Left lung (tissue), 10 donors: Measurements from ENCODE around the gene TFPI. TPM values are rescaled to one million over a fixed set of nuclear protein-coding genes. Genes with fewer than 3 reads are reported as not detected.
"Not testable (repeated sequence)": the region's sequence is repeated elsewhere in the genome, so short reads cannot be mapped to it uniquely, and the experiment has no call there.

Experiments used
- ATAC-seq: fragments of 200-7000 bp; cut with Tn5 transposase; one replicate; pipeline ENCODE4 v1.9.1; 2020; ENCODE audit warnings: moderate library complexity
- DNase-seq, 4 donors: peaks; one replicate each; pipeline ENCODE4 v3.0.0-alpha.2; 2013 to 2020
- H3K27ac ChIP-seq, 2 donors: fragments of 200-600 bp; sonication (generic) in 1 of 2; one replicate each; pipeline versions ENCODE4 v1.5.0 to v1.8.0; 2020 to 2021
- H3K27me3 ChIP-seq, 2 donors: fragments of 200-600 bp; sonication (generic) in 1 of 2; one replicate each; pipeline versions ENCODE4 v1.5.0 to v1.8.0; 2020 to 2021
- H3K36me3 ChIP-seq, 2 donors: fragments of 200-600 bp; sonication (generic) in 1 of 2; one replicate each; pipeline versions ENCODE4 v1.5.0 to v1.8.0; 2020 to 2021
- H3K4me1 ChIP-seq, 2 donors: fragments of 200-600 bp; one replicate each; pipeline ENCODE4 v1.8.0; 2021
- H3K4me3 ChIP-seq, 2 donors: fragments of 200-600 bp; sonication (generic) in 1 of 2; one replicate each; pipeline versions ENCODE4 v1.5.0 to v1.8.0; 2020 to 2021; ENCODE audit warnings: mild to moderate bottlenecking in 1 of 2
- H3K9me3 ChIP-seq, 2 donors: fragments of 200-600 bp; sonication (generic) in 1 of 2; one replicate each; pipeline versions ENCODE4 v1.5.0 to v1.8.0; 2020 to 2021
- intact Hi-C, 2 donors: fragments of 100-400 bp; cut with DNase I; formaldehyde crosslinking; loops; one replicate each; pipeline versions ENCODE4 v1.11.2 to v1.14.2; 2022
- polyA plus RNA-seq, 6 donors: library from polyadenylated mRNA; unstranded; fragments of 120-200 nt; gene quantifications; one replicate each; pipeline ENCODE4 v1.2.1, GENCODE V29; 2013; ENCODE audit not compliant: insufficient read length in 6 of 6
- total RNA-seq, 2 donors: library from RNA; stranded (reverse); fragmentation: NEBNext Ultra II Directional; extraction: Animal tissue kit (Norgen Biotek cat#: 25700); gene quantifications; one replicate each; pipeline ENCODE4 v1.2.1, GENCODE V29; 2021
- TF ChIP-seq, protein P1 (sequence below), 2 donors: fragments of 200-600 bp; sonication (generic) in 1 of 2; IDR thresholded peaks; one replicate each; pipeline versions ENCODE4 v1.5.0 to v1.8.0; 2021; ENCODE audit warnings: antibody characterized with exemption in 2 of 2
- donor health status: DM: no; HTN: yes; CAD: no.
- donor health status: DM: no; HTN: no; CAD: no.

TFPI gene
- total and polyA plus RNA-seq, 8 donors, result 132 to 300 (median 163) TPM

GRCh38 chr2:187569571-187569970, 15.3 kb upstream of the TFPI start:
- intact Hi-C loops, result no loop called here
- Histone ChIP-seq H3K27me3 (no peaks in the 10 kb centered on the region), H3K27ac (no peak overlapping the region), H3K4me3 (no peak overlapping the region), H3K36me3 (no peaks in the 10 kb centered on the region), H3K9me3 (peaks cover 0 to 8% of the 10 kb centered on the region in 2 donors), H3K4me1 (no peaks in the 10 kb centered on the region)
- DNase-seq (no peak), ATAC-seq (no peak)
- TF ChIP-seq, protein P1, sequence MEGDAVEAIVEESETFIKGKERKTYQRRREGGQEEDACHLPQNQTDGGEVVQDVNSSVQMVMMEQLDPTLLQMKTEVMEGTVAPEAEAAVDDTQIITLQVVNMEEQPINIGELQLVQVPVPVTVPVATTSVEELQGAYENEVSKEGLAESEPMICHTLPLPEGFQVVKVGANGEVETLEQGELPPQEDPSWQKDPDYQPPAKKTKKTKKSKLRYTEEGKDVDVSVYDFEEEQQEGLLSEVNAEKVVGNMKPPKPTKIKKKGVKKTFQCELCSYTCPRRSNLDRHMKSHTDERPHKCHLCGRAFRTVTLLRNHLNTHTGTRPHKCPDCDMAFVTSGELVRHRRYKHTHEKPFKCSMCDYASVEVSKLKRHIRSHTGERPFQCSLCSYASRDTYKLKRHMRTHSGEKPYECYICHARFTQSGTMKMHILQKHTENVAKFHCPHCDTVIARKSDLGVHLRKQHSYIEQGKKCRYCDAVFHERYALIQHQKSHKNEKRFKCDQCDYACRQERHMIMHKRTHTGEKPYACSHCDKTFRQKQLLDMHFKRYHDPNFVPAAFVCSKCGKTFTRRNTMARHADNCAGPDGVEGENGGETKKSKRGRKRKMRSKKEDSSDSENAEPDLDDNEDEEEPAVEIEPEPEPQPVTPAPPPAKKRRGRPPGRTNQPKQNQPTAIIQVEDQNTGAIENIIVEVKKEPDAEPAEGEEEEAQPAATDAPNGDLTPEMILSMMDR (IDR thresholded peaks at IDR 0.05), result no peak

GRCh38 chr2:187569042-187569441, 14.8 kb upstream of the TFPI start:
- no peak for ATAC-seq
- DNase-seq, result no peak
- Histone ChIP-seq H3K27me3 (no peaks in the 10 kb centered on the region), H3K36me3 (no peaks in the 10 kb centered on the region), H3K9me3 (peaks cover 0 to 8% of the 10 kb centered on the region in 2 donors), H3K4me3 (no peak overlapping the region), H3K4me1 (no peaks in the 10 kb centered on the region), H3K27ac (no peak overlapping the region)
- TF ChIP-seq, protein P1 (IDR thresholded peaks at IDR 0.05), result no peak
- intact Hi-C loops, result no loop called here

DNA sequence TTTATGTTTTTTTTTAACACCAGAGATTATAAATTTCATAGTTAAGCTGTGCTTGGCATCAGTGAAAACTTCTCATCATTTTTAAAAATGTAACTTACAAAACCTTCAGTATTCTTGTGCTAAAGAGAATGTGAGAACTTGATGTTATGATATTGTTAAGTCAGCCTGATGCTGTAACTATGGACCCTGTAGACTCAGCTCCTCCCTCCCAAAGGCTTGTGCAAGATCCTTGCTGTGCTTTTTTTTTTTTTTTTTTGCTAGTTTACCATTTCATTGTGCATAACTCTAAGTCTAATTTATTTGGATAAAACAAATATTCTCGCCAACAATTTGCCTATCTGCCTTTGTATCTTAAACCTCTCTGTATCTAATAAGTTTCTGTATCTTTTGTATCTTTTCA, 12.9 kb upstream of the TFPI start:
- peak in 1 of 4 donors; percentile 63 for DNase-seq
- peak; percentile 48 for ATAC-seq
- H3K4me1 ChIP-seq, result no peaks in the 10 kb centered on the region

GRCh38 chr2:187566712-187567111, 12.5 kb upstream of the TFPI start:
- no peak for DNase-seq
- H3K27me3 ChIP-seq, result no peaks in the 10 kb centered on the region
- TF ChIP-seq, protein P1 (IDR thresholded peaks at IDR 0.05), result no peak
- H3K36me3 ChIP-seq, result no peaks in the 10 kb centered on the region
- intact Hi-C loops, result no loop called here
- no peaks in the 10 kb centered on the region for H3K4me1 ChIP-seq
- peaks cover 0 to under 1% of the 10 kb centered on the region in 2 donors for H3K9me3 ChIP-seq
- no peak for ATAC-seq
- no peak overlapping the region for H3K4me3 ChIP-seq
- H3K27ac ChIP-seq, result no peak overlapping the region

More for the DNA sequence above, 12.9 kb upstream of the TFPI start:
- intact Hi-C loops, result no loop called here
- TF ChIP-seq, protein P1 (IDR thresholded peaks at IDR 0.05), result no peak
- H3K4me3 ChIP-seq, result no peak overlapping the region
- H3K9me3 ChIP-seq, result peaks cover 0 to 2% of the 10 kb centered on the region in 2 donors
- no peaks in the 10 kb centered on the region for H3K27me3 ChIP-seq
- H3K27ac ChIP-seq, result no peak overlapping the region
- no peaks in the 10 kb centered on the region for H3K36me3 ChIP-seq

DNA sequence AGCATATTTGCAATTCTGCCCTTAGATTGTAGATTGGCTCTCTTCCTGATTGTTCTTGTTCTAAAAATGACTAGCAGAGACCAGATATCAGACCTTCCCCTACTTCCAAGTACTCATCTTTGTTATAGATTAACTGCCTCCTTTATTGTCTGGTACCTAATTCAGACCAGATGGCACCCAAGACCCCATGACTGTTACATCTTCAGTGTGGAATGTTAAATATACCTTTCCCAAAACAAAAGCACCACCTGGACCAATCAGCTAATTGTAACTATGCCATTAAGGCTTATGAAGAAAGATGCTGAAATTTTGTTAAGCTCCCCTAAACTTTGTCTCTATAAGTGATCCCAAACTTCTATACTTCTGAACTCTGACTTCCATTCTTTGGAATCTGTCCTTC, 12.0 kb upstream of the TFPI start:
- H3K9me3 ChIP-seq, result no peaks in the 10 kb centered on the region
- ATAC-seq (no peak), DNase-seq (no peak)
- intact Hi-C loops, result no loop called here
- no peaks in the 10 kb centered on the region for H3K4me1 ChIP-seq
- no peak overlapping the region for H3K27ac ChIP-seq
- no peaks in the 10 kb centered on the region for H3K27me3 ChIP-seq
- no peak overlapping the region for H3K4me3 ChIP-seq
- no peaks in the 10 kb centered on the region for H3K36me3 ChIP-seq
- TF ChIP-seq, protein P1 (IDR thresholded peaks at IDR 0.05), result no peak

GRCh38 chr2:187565618-187566017, 11.4 kb upstream of the TFPI start:
- DNase-seq, H3K36me3 ChIP-seq, H3K9me3 ChIP-seq, H3K27me3 ChIP-seq, ATAC-seq, H3K4me1 ChIP-seq, intact Hi-C loops, H3K4me3 ChIP-seq, H3K27ac ChIP-seq: not testable (repeated sequence)

DNA sequence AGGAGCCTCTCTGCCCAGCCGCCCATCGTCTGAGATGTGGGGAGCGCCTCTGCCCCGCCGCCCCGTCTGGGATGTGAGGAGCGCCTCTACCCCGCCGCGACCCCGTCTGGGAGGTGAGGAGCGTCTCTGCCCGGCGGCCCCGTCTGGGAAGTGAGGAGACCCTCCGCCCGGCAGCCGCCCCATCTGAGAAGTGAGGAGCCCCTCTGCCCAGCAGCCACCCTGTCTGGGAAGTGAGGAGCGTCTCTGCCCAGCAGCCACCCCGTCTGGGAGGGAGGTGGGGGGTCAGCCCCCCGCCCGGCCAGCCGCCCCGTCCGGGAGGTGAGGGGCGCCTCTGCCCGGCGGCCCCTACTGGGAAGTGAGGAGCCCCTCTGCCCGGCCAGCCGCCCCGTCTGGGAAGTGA, 2.3 kb upstream of the TFPI start:
- H3K9me3 ChIP-seq, H3K27me3 ChIP-seq, H3K27ac ChIP-seq, ATAC-seq, H3K4me3 ChIP-seq, H3K4me1 ChIP-seq, intact Hi-C loops, H3K36me3 ChIP-seq: not testable (repeated sequence)
- DNase-seq, result peak in 1 of 4 donors; percentile 58
